ENCODE data around the gene HGF. TPM values are rescaled to one million over a fixed set of nuclear protein-coding genes. Genes with fewer than 3 reads are reported as not detected.

Gene HGF
- total RNA-seq, 1 experiment from 2014 or later: not detected

DNA sequence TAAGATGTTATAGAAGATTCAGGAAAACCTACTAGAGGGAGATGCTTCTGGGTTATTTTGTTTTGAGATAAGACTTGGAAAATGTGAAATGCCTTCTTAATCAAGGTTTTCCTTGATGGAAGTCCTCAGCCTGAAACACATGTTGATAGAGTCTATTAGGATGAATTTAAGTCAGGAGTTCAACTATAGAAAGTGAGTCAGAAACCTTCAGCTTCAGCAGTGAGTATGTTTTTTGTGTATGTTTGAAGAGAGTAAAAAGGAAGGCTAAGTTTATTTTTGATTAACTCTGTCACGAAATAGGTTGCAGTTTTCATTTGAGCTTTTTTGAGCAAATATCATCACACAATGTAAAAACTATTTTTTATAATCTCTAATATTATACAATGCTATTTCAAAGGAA is 114.6 kb downstream of the HGF start:
- no peak for DNase-seq (ENCODE audit: low spot score)
- in situ Hi-C loops (cut with HindIII; ENCODE audit: low sequenced_read_pairs): no loop called here

DNA sequence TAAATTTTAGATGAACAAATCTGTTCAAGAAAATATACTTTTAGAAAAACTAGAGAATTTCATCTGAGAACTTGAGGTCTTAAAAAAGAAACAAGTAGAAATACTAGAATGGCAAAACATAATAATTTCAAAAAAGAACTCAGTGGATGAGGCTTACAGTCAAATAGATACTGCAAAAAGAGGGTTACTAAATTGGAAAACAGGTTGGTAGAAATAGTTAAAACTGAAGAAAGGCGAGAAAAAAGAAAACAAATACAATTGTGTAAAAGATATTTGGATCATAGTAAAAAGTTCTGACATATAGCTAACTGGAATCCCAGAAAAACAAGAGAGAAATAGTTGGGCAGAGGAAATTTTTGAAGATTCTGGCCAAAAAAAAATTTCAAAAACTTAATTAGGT is 117.6 kb downstream of the HGF start:
- DNase-seq (ENCODE audit: low spot score): no peak
- in situ Hi-C loops (cut with HindIII; ENCODE audit: low sequenced_read_pairs): no loop called here

All from G401 (cell line).